NCI-H2029 treated with DMSO at 0.1 percent for 48 hours (cell line): ENCODE data around the gene IBTK.
A peak's percentile ranks its signal among the peaks of the same experiment; 100 is the strongest.
"Not testable (repeated sequence)": the region's sequence is repeated elsewhere in the genome, so short reads cannot be mapped to it uniquely, and the experiment has no call there.

ENCODE experiments used
- DNase-seq: peaks from one replicate; lab custom pipeline; 2025; lab: John Stamatoyannopoulos, UW

IBTK gene

DNA sequence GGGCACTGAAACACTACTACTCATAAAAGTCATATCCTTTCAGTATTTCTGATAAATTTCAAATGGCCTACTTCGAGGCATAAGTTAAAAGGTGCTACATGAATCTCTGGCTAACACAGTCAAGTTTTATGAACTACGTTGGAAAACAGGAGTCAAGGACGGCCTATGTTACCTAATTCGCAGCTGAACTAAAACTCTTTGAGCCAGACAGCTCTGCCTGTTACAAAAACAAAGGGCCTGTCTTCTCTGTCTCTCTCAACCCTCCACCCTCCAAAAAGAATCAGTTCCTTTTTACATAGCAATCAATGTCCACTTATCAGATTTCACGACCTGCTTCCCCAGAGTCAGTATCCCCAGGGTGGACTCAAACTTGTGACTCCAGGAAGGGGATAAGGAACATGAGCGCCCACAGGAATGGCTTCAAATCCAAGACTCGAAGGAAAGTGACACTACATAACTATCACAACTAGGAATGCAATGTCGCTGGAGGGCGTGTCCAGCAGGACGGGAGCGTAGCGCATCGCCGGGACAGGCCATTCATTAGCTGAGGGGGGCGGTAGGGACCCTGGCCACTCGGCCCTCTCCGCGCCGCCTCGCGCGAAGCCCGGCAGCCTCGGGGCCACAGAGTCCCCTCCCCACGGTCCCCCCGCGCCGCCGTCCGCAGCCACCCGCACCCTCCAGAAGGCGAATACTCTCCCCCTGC, 591 bp downstream of the IBTK start:
- no peak for DNase-seq

DNA sequence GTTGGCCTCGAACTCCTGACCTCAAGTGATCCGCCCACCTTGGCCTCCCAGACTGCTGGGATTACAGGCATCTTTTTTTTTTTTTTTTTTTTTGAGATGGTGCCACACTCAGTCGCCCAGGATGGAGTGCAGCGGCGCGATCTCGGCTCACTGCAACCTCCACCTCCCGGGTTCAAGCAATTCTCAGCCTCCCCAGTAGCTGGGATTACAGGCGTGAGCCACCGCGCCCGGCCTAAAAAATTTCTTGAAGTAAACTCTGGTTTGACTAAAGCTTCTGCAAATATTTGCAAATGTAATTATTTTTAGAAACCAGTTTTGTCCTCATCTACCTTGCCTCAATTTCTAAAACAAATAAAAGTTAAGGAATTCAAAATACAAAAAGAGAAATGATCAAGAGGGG, 1.2 kb downstream of the IBTK start:
- no peak for DNase-seq

DNA sequence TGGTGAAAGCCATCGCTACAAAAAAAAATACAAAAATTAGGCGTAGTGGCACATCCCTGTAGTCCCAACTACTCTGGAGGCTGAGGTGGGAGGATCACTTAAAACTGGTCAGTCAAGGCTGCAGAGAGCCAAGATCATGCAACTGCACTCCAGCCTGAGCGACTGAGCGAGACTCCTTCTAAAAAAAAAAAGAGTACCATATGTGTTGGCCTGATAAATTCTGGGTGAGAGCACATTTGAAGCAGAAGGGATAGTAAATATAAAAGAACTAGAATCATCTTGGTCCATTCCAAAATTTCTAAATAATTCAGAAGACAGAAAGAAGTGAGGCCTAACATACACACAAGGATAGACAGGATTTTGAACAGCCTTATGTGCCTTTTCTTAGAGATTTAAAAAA, 2.2 kb downstream of the IBTK start:
- no peak for DNase-seq

DNA sequence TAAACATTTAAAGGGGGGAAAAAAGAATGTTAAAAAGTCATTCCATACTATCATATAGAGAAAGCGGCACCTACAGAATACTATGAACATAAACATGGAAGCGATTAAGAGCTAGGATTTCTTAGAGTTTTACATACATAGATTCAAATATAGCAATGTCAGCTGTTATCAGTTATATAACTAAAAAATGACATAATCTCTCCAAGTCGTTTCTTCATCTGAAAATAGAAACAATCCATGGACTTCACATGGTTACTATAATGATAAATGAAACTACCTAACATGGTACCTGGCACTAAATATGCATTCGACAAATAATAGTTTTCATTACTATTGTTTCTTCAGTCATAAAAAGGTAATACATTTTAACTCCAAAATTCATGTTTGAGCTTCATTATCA, 3.7 kb downstream of the IBTK start:
- DNase-seq, result no peak

DNA sequence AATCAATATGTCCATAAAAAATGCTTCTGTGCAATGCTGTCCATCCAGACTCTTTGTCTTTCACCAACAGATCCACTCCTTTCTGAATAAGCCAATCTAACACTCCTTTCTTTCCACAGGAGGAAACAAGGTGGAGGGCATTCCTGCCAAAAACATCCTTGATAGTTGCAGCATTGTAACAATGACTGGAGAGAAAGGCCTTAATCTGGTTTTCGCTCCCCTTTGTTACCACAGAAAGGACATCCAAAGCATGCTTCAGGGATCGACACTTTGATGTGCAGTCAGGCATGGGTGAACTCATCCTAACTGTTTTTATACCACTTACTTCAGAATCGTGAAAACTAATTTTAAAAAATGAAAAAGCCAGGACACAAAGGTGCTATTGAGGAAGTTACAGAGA, 7.4 kb downstream of the IBTK start:
- DNase-seq, result peak; percentile 22

DNA sequence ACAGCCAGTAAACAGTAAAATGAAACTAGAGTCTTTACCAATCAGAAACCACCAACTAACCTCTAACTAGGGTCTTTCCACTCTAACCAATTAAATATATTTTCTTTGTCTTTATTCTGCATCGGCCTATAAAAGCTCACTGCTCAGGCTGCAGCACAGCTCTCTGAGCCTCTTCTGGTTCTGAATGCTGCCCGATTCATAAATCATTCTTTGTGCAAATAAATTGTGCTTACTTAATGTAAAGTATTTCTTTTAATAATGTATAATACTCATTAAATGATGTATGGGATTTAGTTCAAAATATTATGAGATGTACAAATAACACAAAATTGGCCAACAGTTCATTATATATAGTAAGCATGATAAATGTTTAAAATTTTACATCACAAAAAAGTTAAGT, 7.9 kb downstream of the IBTK start:
- DNase-seq, result no peak

DNA sequence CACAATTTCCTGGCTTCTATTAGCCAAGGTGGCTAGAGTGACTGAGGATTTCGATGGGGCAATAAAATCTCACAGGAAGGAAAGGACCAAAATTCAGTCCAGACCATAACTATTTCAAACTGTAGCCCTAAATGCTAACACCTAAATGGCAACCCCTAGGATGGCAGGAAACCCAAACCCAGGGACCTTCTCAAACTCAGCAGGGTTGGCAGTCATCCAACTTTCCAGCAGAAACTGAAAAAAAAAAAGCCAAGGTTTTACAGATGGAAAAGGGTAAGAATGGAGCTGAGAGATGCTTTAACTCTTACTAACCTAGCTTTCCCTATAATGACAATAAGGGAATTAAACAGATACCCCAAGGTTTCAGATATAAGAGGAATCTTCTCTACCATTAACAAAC, 10.5 kb downstream of the IBTK start:
- DNase-seq, result no peak

DNA sequence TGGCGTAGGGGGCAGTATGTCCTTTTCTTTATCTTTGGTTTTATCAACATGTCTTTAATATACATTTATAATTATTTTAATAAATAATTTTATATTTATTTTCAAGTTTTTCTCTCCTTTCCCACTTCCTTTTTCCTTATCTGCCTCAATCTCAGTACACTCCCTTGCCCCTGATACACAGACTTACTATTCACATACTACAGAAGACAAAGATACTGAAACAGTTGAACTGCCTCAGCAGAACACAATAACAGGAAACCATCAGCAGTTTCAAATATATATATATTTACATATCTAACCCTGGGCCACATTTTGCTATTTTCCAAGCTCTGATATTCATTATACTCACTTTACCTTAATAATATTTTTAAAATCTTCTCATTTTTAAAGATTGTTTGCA, 19.8 kb downstream of the IBTK start:
- no peak for DNase-seq

DNA sequence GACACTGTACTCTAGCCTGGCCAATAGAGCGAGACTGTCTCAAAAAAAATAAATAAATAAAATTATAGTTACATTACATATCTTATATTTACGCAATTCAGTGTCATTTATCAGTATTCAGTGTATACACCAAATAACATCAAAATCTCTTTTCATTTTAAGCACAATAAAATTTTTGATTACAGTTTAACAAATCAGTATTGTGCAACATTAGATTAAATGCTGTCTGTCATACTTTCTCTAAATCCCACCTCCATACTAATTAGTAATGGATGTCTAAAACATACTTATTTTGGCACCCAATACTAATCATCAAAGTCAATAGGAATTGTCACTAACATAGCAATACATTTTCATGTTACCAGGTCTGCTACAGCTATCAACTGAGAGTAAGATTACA, 27.4 kb downstream of the IBTK start:
- DNase-seq, result no peak

DNA sequence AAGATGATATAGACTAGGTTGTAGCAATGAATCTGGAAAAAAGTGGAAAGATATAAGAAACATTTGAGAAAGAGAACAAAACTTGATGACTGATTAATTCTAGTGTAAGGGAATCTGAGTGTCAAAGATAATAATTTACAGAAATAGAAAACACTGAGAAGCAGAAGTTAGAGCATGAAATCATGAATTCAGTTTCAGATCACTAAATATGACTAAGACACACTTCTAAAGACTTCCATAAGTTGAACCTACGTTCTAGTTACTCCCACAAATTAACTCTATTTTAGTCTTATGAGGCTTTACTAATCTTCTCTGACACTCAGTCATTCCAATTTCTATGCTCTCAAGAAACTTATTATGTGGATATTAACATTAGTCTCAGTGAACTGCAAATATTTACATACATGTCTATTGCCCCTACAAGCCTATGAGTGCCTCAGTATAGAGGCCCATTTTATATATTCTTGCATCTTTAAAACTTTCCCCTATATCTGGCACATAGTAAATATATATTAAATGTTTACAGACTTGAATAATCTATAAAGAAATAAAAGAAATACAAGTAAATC, 30.4 kb downstream of the IBTK start:
- no peak for DNase-seq

DNA sequence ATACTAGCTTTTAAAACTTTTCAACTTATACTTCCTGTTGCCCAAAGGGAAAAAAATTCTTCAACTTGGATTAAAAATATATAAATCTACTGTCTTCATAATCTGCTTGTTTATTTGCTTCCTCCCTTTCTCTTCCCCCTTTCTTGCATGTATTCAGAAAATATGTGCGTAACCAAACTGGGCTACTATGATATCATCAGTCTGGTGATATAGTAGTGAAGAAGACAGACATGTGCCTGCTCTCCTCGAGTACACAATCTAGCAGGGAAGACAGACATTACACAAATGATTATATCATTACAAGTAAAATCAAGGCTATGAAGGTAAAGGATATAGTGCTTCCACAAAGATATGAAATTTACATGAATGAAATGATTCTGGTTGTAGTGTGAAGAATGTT, 31.0 kb downstream of the IBTK start:
- DNase-seq, result no peak

DNA sequence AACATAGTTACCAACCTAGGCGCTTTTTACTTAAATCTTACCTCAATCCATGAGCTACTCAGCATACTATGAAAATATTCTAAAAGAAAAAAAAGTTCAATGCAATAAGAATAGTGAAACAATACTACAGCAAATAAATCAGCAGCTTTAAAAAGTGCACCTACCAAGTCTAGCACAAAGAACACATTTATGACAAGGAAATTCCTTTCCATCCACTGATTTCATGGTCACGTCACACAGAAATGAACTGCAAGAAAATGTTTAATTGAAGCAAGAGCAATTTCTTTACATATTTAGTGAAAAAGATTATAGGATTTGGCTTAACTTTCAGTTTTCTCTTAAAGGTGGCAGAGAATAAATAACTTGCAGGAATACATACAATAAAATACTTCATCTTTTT, 36.2 kb downstream of the IBTK start:
- DNase-seq, result no peak

DNA sequence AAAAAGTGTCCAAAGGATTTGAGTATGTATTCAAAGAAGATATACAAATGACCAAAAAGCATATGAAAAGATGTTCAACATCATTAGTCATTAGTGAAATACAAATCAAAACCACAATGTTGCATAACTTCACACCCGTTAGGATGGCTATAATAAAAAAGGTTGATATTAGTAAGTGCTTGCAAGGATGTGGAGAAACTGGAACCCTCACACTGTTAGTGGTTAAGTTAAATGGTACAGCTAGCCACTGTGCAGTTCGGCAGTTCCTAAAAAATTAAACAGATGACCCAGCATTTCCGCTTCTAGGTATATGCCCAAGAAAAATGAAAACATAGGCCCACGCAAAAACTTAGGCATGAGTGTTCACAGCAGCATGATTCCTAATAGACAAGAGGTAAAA, 38.6 kb downstream of the IBTK start:
- no peak for DNase-seq

DNA sequence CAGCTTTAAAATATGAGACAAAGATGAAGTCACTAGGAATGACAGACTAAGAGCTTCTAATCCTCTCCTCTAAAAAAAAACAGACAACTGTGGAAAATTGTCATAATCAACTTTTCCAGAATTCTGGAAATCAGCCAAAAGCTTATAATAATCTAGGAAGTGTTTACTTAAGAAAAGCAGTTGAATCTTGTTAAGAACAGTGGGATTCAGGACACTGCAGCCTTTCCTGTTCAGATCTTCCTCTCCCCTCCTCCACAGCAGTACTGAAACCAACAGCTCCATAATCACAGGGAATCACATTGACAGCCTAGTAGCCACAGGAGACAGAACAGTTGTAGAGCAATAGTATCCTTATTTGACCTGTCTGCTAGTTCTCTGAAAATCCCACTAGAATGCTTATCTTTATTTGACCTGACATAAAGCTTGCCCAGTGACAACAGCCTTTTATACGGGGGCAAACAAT, 41.6 kb downstream of the IBTK start:
- DNase-seq, result no peak

DNA sequence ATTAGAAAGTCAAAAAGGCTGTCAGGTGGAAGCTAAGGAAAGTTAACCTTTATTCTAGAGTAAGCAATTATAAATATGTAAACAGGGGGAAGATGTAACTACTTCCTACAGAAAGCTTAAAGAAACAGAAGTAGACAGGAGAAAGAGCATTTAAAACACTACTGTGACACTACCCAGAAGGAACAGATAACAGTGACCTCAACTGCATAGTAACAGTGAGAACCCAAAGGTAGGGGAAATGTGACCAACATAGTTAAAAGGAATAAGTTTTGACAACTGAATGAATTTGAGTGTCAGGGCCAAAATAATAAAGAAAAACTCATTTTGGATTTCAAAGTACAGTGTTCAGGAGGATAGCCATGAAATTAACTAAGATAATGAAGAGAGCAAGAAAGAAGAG, 43.5 kb downstream of the IBTK start:
- DNase-seq, result no peak

DNA sequence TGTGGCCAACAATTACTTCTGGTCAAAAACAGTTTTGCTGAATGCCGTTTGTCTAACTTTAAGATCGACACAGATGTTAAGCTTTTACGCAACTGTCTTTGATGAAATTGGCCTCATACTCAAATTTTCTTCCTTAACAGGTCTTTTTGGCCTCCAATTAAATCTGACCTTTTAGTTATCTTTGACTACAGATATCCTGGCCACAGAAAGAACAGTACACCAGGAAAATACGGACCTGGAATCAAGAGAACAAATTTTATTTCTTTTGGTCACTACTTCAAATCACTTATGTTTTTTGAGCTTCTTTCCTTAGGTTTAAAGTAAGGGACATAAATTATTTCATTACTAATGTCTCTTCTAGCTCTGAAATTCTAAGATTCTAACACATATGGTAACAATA, 49.8 kb downstream of the IBTK start:
- no peak for DNase-seq

DNA sequence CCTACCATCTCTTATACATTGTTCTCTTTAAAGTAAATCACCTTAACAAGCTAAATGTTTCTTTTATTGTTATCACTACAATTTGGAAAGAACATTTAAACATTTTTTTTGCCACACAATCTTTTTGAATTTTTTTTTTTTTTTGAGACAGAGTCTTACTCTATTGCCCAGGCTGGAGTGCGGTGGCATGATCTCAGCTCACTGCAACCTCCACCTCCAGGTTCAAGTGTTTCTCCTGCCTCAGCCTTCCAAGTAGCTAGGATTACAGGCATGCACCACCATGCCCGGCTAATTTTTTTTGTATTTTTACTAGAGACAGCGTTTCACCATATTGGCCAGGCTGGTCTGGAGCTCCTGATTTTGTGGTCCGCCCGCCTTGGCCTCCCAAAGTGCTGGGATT, 50.3 kb downstream of the IBTK start:
- not testable (repeated sequence) for DNase-seq

DNA sequence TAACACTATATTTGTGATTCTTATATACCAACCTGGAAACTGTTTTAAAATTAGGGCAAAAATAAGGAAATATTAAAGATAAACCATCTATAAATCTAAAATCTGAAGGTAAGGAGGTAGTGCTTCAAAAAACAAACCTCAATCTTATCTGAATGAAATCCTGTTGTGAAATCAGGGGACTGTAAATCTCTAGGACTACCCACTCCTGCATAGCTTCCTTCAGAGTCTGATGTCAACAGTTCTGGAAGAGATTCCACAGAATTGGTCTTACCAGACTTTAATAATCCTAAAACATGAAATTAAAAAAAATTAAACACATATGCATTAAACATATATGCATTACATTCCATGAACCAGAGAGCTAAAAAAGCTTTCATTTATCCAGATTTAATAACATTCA, 51.4 kb downstream of the IBTK start:
- no peak for DNase-seq

DNA sequence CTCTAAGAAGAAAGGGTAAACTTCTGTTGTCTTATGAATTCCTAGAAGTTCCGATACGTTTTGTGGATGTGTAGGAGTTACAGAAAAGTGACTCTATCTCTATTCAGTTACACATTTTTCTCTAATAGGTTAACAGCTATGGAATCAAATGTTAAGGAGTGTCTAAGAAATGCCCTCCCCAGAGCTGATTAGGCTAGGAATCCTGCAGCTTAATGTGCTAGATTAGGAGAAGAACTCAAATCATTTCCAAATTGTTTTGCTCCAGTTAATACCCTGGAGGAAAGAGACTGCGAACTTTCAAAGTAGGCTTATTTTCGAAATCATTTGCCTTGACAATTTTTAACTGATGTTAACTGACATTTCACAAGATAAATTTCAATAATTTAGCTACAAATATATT, 51.9 kb downstream of the IBTK start:
- no peak for DNase-seq

DNA sequence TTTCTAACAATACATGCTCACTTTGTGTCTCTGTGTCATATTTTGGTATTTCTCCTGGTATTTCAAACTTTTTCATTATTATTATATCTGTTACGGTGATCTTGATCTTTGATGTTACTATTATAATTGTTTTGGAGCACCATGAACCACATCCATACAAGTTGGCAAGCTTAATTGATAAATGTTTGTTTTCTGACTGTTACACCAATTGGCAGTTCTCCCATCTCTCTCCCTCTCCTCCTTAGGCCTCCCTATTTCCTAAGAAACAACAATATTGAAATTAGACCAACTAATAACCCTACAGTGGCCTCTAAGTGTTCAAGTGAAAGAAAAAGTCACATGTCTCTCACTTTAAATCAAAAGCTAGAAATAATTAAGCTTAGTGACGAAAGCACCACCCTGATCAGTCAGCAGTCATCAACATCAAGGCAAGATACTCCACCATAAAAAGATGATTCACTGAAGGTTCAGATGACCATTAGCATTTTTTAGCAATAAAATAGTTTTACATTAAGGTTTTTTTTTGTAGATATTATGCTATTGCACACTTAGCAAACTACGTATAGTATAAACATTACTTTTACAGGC, 61.5 kb downstream of the IBTK start:
- DNase-seq, result no peak

DNA sequence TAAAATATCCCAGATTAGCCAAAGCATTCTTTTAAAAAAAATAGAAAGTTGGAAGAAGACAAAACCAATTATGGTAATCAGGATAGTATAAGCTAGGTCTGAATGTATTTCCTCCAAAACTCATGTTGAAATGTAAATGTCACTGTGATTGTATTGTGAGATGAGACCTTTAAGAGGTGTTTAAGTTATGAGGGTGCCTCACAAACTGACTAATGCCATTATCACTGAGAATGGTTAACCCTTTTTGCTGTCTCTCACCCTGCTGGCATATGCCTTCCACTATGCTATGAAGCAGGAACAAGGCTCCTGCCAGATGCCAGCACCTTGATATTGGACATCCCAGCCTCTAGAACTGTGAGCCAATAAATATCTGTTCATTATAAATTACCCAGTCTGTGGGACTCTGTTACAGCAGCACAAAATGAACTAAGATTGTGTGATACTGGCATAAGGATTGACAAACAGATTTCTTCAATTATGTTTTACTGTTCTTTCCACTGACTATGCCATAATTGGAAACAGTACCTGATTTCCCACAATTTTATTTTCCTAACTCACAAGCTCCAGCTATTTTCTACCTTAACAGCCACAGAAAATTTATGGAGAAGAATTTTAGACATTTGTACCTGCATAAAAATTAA, 63.8 kb downstream of the IBTK start:
- no peak for DNase-seq

DNA sequence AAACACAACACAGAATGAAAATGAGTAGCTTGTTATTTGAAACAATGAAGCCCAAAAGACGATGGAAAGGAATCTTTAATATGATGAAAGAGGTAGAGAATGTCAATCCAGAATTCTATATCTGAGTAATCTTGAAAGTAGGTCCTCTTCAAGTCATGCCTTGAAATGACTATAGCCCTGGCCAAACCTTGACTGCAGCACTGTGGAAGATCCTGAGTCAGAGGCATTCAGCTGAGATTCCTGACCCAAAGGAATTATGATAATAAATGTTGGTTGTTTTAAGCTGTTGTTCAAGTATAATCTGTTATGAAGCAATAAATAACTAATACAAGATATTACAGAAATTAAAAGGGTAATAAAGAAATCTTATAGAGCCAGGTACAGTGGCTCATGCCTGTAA, 64.8 kb downstream of the IBTK start:
- no peak for DNase-seq

DNA sequence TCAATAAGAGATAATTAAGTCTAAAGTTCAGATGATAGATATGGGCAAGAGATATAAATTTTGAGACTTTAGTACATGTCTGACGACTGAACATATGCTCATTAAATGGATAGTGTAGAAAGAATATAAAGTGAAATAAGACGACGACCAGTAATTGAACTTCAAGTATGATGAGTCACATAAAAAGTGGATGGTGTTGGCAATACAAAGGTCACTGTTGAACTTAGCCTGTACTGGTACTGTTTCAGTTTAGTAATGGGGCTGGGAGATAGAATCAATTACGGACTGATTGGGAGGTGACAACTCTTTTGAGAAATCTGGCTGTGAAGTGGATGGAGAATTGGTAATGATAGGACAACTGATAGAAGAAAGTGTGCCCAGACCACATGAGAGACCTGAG, 68.1 kb downstream of the IBTK start:
- DNase-seq, result no peak

DNA sequence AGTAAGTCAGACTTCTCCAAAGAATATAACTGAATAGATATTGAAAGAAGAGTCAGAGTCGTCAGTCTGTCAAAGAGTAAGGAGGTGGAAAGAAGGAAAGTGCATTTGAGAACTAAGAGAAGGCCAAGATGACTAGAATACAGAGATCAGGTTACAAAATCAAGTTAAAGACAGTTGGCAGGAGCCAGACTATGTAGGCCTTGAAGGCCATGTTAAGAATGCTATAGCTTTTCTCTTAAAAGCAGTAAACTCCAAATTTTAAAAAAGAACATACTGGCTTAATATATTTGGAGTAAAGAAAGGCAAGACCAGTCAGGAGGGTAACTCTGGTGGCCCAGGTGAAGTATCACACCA, 68.8 kb downstream of the IBTK start:
- DNase-seq, result no peak
